ENCODE results near the gene WTIP. TPM values are rescaled to one million over a fixed set of nuclear protein-coding genes. Genes with fewer than 3 reads are reported as not detected.
"Not testable (repeated sequence)": the region's sequence is repeated elsewhere in the genome, so short reads cannot be mapped to it uniquely, and the experiment has no call there.

WTIP gene
- total RNA-seq, 4 donors from 2014 or later = 14.1 to 22.1 (median 16.7) TPM

DNA sequence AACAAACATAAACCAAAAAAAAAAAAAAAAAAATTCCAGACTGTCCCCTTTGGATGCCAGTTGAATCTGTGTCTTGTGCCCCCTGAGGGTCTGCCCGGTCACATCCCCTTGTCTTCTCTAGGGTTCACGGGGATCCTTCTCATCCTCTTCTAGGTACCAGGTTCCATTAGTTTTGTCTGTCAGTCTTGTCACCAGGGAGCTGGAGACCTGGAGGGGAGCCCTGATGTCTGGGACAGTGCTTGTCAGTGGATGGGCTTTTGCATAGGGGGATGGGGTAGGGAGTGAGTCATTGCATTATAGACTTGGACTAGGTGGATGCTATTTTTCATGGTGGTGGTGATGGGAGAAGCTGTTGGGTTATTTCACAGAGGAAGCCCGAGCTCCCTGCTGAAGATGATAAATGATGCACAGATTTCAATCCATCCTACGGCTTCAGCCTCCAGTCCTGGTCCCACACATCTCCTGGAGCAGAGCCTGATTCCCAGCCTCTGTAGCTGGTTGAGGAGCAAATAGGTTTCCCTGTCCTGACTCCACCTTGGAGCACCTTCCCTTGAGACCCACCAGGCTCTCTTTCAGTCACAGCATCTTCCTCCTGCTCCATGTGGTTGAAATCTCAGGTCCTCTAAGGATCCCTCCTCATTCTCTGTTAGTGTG lies 26.0 kb downstream of the WTIP start:
- intact Hi-C loops (cut with DNase I) = loop anchor here (10.0 kb wide), 1 partner anchor 207 kb away; no protein-coding TSS in a partner anchor
- no peak for TF ChIP-seq POLR2A (IDR thresholded peaks at IDR 0.05)
- TF ChIP-seq, protein P1, sequence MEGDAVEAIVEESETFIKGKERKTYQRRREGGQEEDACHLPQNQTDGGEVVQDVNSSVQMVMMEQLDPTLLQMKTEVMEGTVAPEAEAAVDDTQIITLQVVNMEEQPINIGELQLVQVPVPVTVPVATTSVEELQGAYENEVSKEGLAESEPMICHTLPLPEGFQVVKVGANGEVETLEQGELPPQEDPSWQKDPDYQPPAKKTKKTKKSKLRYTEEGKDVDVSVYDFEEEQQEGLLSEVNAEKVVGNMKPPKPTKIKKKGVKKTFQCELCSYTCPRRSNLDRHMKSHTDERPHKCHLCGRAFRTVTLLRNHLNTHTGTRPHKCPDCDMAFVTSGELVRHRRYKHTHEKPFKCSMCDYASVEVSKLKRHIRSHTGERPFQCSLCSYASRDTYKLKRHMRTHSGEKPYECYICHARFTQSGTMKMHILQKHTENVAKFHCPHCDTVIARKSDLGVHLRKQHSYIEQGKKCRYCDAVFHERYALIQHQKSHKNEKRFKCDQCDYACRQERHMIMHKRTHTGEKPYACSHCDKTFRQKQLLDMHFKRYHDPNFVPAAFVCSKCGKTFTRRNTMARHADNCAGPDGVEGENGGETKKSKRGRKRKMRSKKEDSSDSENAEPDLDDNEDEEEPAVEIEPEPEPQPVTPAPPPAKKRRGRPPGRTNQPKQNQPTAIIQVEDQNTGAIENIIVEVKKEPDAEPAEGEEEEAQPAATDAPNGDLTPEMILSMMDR (IDR thresholded peaks at IDR 0.05) = no peak
- Histone ChIP-seq H3K27ac (no peak overlapping the region), H3K9me3 (no peaks in the 10 kb centered on the region), H3K4me1 (peaks cover 0 to 7% of the 10 kb centered on the region in 2 donors), H3K27me3 (no peaks in the 10 kb centered on the region), H3K36me3 (no peaks in the 10 kb centered on the region), H3K4me3 (replicated peaks in 1 of 3) (no peak overlapping the region)
- 85% methylated on average over 4 of the region's 4 CpGs for WGBS, 2 donors
- DNase-seq = no peak

GRCh38 chr19:34508540-34508939 lies 27.0 kb downstream of the WTIP start:
- H3K27ac ChIP-seq = no peak overlapping the region
- peaks cover 0 to 7% of the 10 kb centered on the region in 2 donors for H3K4me1 ChIP-seq
- 59 to 67% methylated on average over 5 to 9 of the region's 9 CpGs for WGBS, 2 donors
- TF ChIP-seq, protein P1 (IDR thresholded peaks at IDR 0.05) = no peak
- TF ChIP-seq POLR2A (IDR thresholded peaks at IDR 0.05) = no peak
- H3K4me3 ChIP-seq (replicated peaks in 1 of 3) = no peak overlapping the region
- H3K36me3 ChIP-seq = no peaks in the 10 kb centered on the region
- no peak for DNase-seq
- no peaks in the 10 kb centered on the region for H3K9me3 ChIP-seq
- H3K27me3 ChIP-seq = no peaks in the 10 kb centered on the region
- intact Hi-C loops (cut with DNase I) = loop anchor here (10.0 kb wide), 1 partner anchor 206 kb away; no protein-coding TSS in a partner anchor

GRCh38 chr19:34510904-34511303 lies 29.3 kb downstream of the WTIP start:
- DNase-seq; H3K27me3 ChIP-seq; intact Hi-C loops (cut with DNase I); H3K4me1 ChIP-seq; H3K4me3 ChIP-seq (replicated peaks in 1 of 3); H3K27ac ChIP-seq; H3K36me3 ChIP-seq; H3K9me3 ChIP-seq: not testable (repeated sequence)
- WGBS, 2 donors = 77 to 86% methylated on average over 5 of the region's 5 CpGs

DNA sequence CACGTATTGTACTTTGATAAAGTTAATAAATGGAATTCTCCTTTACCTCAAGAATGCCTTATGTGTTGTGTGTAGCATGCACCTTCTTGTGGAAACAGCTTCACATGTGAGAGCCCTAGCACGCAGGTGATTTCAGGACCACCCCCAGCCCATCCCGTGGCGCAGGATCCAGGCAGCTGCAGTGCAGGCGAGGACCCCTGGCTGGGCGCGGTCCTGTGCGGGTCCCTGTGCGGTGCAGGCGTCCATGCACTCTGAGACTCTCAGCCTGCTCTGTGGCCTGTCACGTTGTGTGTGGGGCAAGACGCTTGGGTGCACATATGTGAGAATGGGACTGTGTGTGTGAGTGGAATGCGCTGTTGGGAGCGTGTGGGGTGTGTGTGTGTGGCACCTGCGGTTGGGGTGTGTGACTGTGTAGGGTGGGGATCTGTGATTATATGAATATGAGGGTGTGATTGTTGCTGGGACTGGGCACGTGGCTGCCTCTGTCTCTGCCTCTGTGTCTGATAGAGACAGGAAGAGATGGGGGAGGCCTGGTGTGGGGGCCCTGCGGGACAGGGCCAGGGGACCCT lies 30.8 kb downstream of the WTIP start:
- Histone ChIP-seq H3K9me3 (no peaks in the 10 kb centered on the region), H3K36me3 (no peaks in the 10 kb centered on the region), H3K27ac (no peak overlapping the region), H3K4me1 (no peaks in the 10 kb centered on the region), H3K27me3 (no peaks in the 10 kb centered on the region), H3K4me3 (replicated peaks in 1 of 3) (no peak overlapping the region)
- WGBS, 2 donors = 81 to 82% methylated on average over 16 to 17 of the region's 17 CpGs
- TF ChIP-seq, protein P1 (IDR thresholded peaks at IDR 0.05) = no peak
- no peak for DNase-seq
- intact Hi-C loops (cut with DNase I) = no loop called here

DNA sequence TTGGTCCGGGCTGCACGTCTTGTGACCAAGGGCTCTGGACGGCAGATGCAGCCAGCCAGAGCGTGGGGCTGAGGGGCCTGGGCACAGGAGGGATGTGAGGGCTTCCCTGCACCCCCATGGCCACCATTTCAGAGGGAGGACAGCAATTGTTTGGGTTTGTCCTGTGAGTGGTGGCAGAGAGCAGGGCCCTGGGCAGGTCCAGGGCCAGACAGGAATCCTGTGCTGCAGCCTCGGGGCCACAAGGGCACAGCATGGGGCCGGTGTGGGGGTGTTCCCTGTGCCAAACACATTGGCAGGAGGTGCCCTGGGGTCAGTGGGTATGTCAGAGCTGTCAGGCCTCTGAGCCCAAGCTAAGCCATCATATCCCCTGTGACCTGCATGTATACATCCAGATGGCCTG lies 32.2 kb downstream of the WTIP start:
- intact Hi-C loops (cut with DNase I) = no loop called here
- no peaks in the 10 kb centered on the region for H3K4me1 ChIP-seq
- no peak overlapping the region for H3K4me3 ChIP-seq (replicated peaks in 1 of 3)
- H3K27me3 ChIP-seq = no peaks in the 10 kb centered on the region
- 55 to 90% methylated on average over 2 of the region's 6 CpGs for WGBS, 2 donors
- TF ChIP-seq, protein P1 (IDR thresholded peaks at IDR 0.05) = no peak
- TF ChIP-seq POLR2A (IDR thresholded peaks at IDR 0.05) = no peak
- DNase-seq = no peak
- no peaks in the 10 kb centered on the region for H3K9me3 ChIP-seq
- H3K36me3 ChIP-seq = no peaks in the 10 kb centered on the region
- H3K27ac ChIP-seq = no peak overlapping the region

Data from thyroid gland (tissue), 4 donors.